SK-MEL-5 (cell line): ENCODE results near the gene ANKRD13A. TPM values are rescaled to one million over a fixed set of nuclear protein-coding genes. Genes with fewer than 3 reads are reported as not detected.
"Not testable (repeated sequence)": the region's sequence is repeated elsewhere in the genome, so short reads cannot be mapped to it uniquely, and the experiment has no call there.

Experiments used
- DNase-seq: peaks from one replicate; pipeline ENCODE4 v3.0.0-alpha.2; 2016; ENCODE audit warnings: low read depth, low spot score
- in situ Hi-C: cut with HindIII; loops from 2 replicates; pipeline ENCODE4 v1.10.0; 2016; ENCODE audit warnings: low sequenced_read_pairs, high pct_unique_total_duplicates, low pct_unique_long_range_greater_than_20kb
- total RNA-seq: library from RNA; depleted of rRNA; stranded (reverse); fragments of >200 nt; shearing (Covaris generic); gene quantifications from 2 replicates; pipeline ENCODE4 v1.2.3, GENCODE V29; 2014

ANKRD13A gene
- total RNA-seq, 1 experiment from 2014 or later, result 45.8 TPM

- in situ Hi-C loops, result no loop called here
- DNase-seq, result no peak
Measured at GRCh38 chr12:110058875-110059615, 59.8 kb downstream of the ANKRD13A start.

GRCh38 chr12:110059651-110060000 is 60.4 kb downstream of the ANKRD13A start:
- in situ Hi-C loops, result no loop called here
- DNase-seq, result no peak

GRCh38 chr12:110062241-110062640 is 63.0 kb downstream of the ANKRD13A start:
- in situ Hi-C loops, result no loop called here
- no peak for DNase-seq

- in situ Hi-C loops, result no loop called here
- no peak for DNase-seq
Measured at GRCh38 chr12:110065540-110065939, 66.3 kb downstream of the ANKRD13A start.

- in situ Hi-C loops, result no loop called here
- DNase-seq, result no peak
Measured at GRCh38 chr12:110067531-110067930, 68.3 kb downstream of the ANKRD13A start.

- DNase-seq, in situ Hi-C loops: not testable (repeated sequence)
Measured at GRCh38 chr12:110068115-110068514, 68.9 kb downstream of the ANKRD13A start.

- no peak for DNase-seq
- in situ Hi-C loops, result no loop called here
Measured at GRCh38 chr12:110068654-110069053, 69.4 kb downstream of the ANKRD13A start.

GRCh38 chr12:110071504-110071903 is 72.3 kb downstream of the ANKRD13A start:
- DNase-seq, result no peak
- in situ Hi-C loops, result no loop called here

GRCh38 chr12:110071967-110072366 is 72.7 kb downstream of the ANKRD13A start:
- in situ Hi-C loops, result no loop called here
- DNase-seq, result no peak

- in situ Hi-C loops, DNase-seq: not testable (repeated sequence)
Measured at GRCh38 chr12:110072636-110073035, 73.4 kb downstream of the ANKRD13A start.

GRCh38 chr12:110073049-110073831 is 74.0 kb downstream of the ANKRD13A start:
- DNase-seq, result peak; percentile 97
- in situ Hi-C loops, result no loop called here

- in situ Hi-C loops, result no loop called here
- DNase-seq, result peak; percentile 53
Measured at GRCh38 chr12:110074089-110074488, 74.9 kb downstream of the ANKRD13A start.

- in situ Hi-C loops, result no loop called here
- DNase-seq, result no peak
Measured at GRCh38 chr12:110075880-110076279, 76.7 kb downstream of the ANKRD13A start.

GRCh38 chr12:110077800-110078199 is 78.6 kb downstream of the ANKRD13A start:
- in situ Hi-C loops, result no loop called here
- DNase-seq, result no peak

- peak; percentile 100 for DNase-seq
- in situ Hi-C loops, result no loop called here
Measured at GRCh38 chr12:110079477-110080400, 80.5 kb downstream of the ANKRD13A start.

GRCh38 chr12:110080410-110080809 is 81.2 kb downstream of the ANKRD13A start:
- in situ Hi-C loops, result no loop called here
- DNase-seq, result no peak

GRCh38 chr12:110084314-110085015 is 85.2 kb downstream of the ANKRD13A start:
- in situ Hi-C loops, result no loop called here
- no peak for DNase-seq
